Trophoblast cell (in vitro differentiated cells and primary cell): Measurements from ENCODE around the gene CTDSPL.

Source experiments
- DNase-seq, 2 donors: peaks; one replicate each; pipeline ENCODE4 v3.0.0-alpha.2; 2016
- H2AFZ ChIP-seq: 2 replicates; pipeline ENCODE4 v1.6.1; 2013; ENCODE audit warnings: low read length, moderate library complexity, mild to moderate bottlenecking; ENCODE audit not compliant: insufficient read depth, poor library complexity
- H2AK5ac ChIP-seq: 2 replicates; pipeline ENCODE4 v1.6.1; 2013; ENCODE audit warnings: mild to moderate bottlenecking, low read length
- H2BK120ac ChIP-seq: 2 replicates; pipeline ENCODE4 v1.6.1; 2013; ENCODE audit warnings: low read length, mild to moderate bottlenecking, moderate library complexity; ENCODE audit not compliant: insufficient read depth, poor library complexity
- H2BK12ac ChIP-seq: 2 replicates; pipeline ENCODE4 v1.6.1; 2013; ENCODE audit warnings: mild to moderate bottlenecking, low read length, moderate library complexity
- H2BK5ac ChIP-seq: 2 replicates; pipeline ENCODE4 v1.6.1; 2013; ENCODE audit warnings: low read length, low read depth, moderate library complexity, mild to moderate bottlenecking; ENCODE audit not compliant: poor library complexity
- H3K14ac ChIP-seq: 2 replicates; pipeline ENCODE4 v1.6.1; 2013; ENCODE audit warnings: mild to moderate bottlenecking, low read length
- H3K18ac ChIP-seq: 2 replicates; pipeline ENCODE4 v1.6.1; 2013; ENCODE audit warnings: mild to moderate bottlenecking, low read length
- H3K23ac ChIP-seq: 2 replicates; pipeline ENCODE4 v1.6.1; 2013; ENCODE audit warnings: low read length
- H3K27ac ChIP-seq: 2 replicates; pipeline ENCODE4 v1.5.1; 2013; ENCODE audit warnings: low read depth, mild to moderate bottlenecking, inconsistent platforms, low read length, moderate library complexity
- H3K27me3 ChIP-seq: 2 replicates; pipeline ENCODE4 v1.6.1; 2013; ENCODE audit warnings: inconsistent platforms, mild to moderate bottlenecking, low read length, moderate library complexity; ENCODE audit not compliant: insufficient read depth
- H3K36me3 ChIP-seq, 2 experiments: 1 replicate in 1 of 2; 2 replicates in 1 of 2; pipeline ENCODE4 v1.6.1; 2013; ENCODE audit warnings: low read length in 2 of 2, mild to moderate bottlenecking in 2 of 2, moderate library complexity in 1 of 2; ENCODE audit not compliant: insufficient read depth in 2 of 2, control insufficient read depth in 1 of 2
- H3K4ac ChIP-seq: 2 replicates; pipeline ENCODE4 v1.6.1; 2013; ENCODE audit warnings: low read depth, mild to moderate bottlenecking, low read length, moderate library complexity
- H3K4me1 ChIP-seq, 2 experiments: 1 replicate in 1 of 2; 2 replicates in 1 of 2; pipeline ENCODE4 v1.6.1; 2013; ENCODE audit warnings: low read length in 2 of 2, mild to moderate bottlenecking in 2 of 2, moderate library complexity in 1 of 2; ENCODE audit not compliant: insufficient read depth in 2 of 2, control insufficient read depth in 1 of 2
- H3K4me2 ChIP-seq: 2 replicates; pipeline ENCODE4 v1.6.1; 2013; ENCODE audit warnings: inconsistent platforms, mild to moderate bottlenecking, low read length, moderate library complexity
- H3K4me3 ChIP-seq: 2 replicates; pipeline ENCODE4 v1.5.1; 2013; ENCODE audit warnings: mild to moderate bottlenecking, low read depth, low read length, inconsistent platforms
- H3K79me1 ChIP-seq: one replicate; pipeline ENCODE4 v1.6.1; 2013; ENCODE audit warnings: low read length
- H3K79me2 ChIP-seq: 2 replicates; pipeline ENCODE4 v1.6.1; 2013; ENCODE audit warnings: low read length, mild to moderate bottlenecking; ENCODE audit not compliant: control insufficient read depth, insufficient read depth, poor library complexity
- H3K9ac ChIP-seq: 2 replicates; pipeline ENCODE4 v1.6.1; 2013; ENCODE audit warnings: mild to moderate bottlenecking, low read length
- H3K9me3 ChIP-seq: 2 replicates; pipeline ENCODE4 v1.6.1; 2013; ENCODE audit warnings: low read depth, mild to moderate bottlenecking, control low read depth, inconsistent platforms, low read length; ENCODE audit not compliant: insufficient read depth
- H4K12ac ChIP-seq: 2 replicates; pipeline ENCODE4 v1.6.1; 2013; ENCODE audit warnings: low read depth, mild to moderate bottlenecking, low read length, moderate library complexity
- H4K8ac ChIP-seq: 2 replicates; pipeline ENCODE4 v1.6.1; 2013; ENCODE audit warnings: low read depth, mild to moderate bottlenecking, low read length, moderate library complexity
- H4K91ac ChIP-seq: one replicate; pipeline ENCODE4 v1.6.1; 2013; ENCODE audit warnings: low read depth, mild to moderate bottlenecking, low read length, moderate library complexity
- WGBS: extraction: QIAGEN DNeasy Blood & Tissue Kit; methylation state at CpG from one replicate; pipeline ENCODE4 v1.1.7; 2013; ENCODE audit warnings: missing lambda C conversion rate; ENCODE audit not compliant: insufficient read length, insufficient coverage; ENCODE audit errors: extremely low coverage; 5-methylcytosine and 5-hydroxymethylcytosine counted together

Gene CTDSPL

GRCh38 chr3:37858742-37859141 is 2.9 kb upstream of the CTDSPL start:
- H3K4ac ChIP-seq: no peak overlapping the region
- H3K18ac ChIP-seq: no peak overlapping the region
- H3K23ac ChIP-seq: no peak overlapping the region
- H3K27me3 ChIP-seq: no peaks in the 10 kb centered on the region
- no peak overlapping the region for H2BK12ac ChIP-seq
- peaks cover 2% of the 10 kb centered on the region for H3K9me3 ChIP-seq
- H2AK5ac ChIP-seq: no peak overlapping the region
- no peak overlapping the region for H3K27ac ChIP-seq
- H3K9ac ChIP-seq: no peak overlapping the region
- H2BK5ac ChIP-seq: no peak overlapping the region
- no peak overlapping the region for H4K8ac ChIP-seq
- H4K12ac ChIP-seq: no peak overlapping the region
- peaks cover 12% of the 10 kb centered on the region for H3K79me1 ChIP-seq
- H3K4me1 ChIP-seq: peaks cover 22 to 26% of the 10 kb centered on the region in 2 experiments
- no peak for DNase-seq
- no peaks in the 10 kb centered on the region for H3K36me3 ChIP-seq
- no peak overlapping the region for H4K91ac ChIP-seq
- no peak overlapping the region for H3K4me2 ChIP-seq
- H3K4me3 ChIP-seq: no peak overlapping the region
- H2AFZ ChIP-seq: no peak overlapping the region
- H2BK120ac ChIP-seq: no peak overlapping the region
- H3K79me2 ChIP-seq: peaks cover 12% of the 10 kb centered on the region
- no peak overlapping the region for H3K14ac ChIP-seq

- Histone ChIP-seq H4K91ac (no peak overlapping the region), H2BK5ac (no peak overlapping the region), H3K23ac (no peak overlapping the region), H3K36me3 (no peaks in the 10 kb centered on the region), H2BK120ac (no peak overlapping the region), H3K9ac (no peak overlapping the region), H3K18ac (no peak overlapping the region), H2BK12ac (no peak overlapping the region), H3K27ac (no peak overlapping the region), H2AK5ac (no peak overlapping the region), H3K4me2 (no peak overlapping the region), H3K9me3 (peaks cover 2% of the 10 kb centered on the region), H3K79me2 (peaks cover 12% of the 10 kb centered on the region), H3K4me3 (no peak overlapping the region), H4K12ac (no peak overlapping the region), H3K4me1 (peaks cover 24 to 29% of the 10 kb centered on the region in 2 experiments), H3K4ac (no peak overlapping the region), H4K8ac (no peak overlapping the region), H3K14ac (no peak overlapping the region), H3K27me3 (no peaks in the 10 kb centered on the region), H3K79me1 (peaks cover 12% of the 10 kb centered on the region), H2AFZ (no peak overlapping the region)
- DNase-seq: no peak
- WGBS: no CpG with 5 or more reads among the region's 2 CpGs
These were observed 2.3 kb upstream of the CTDSPL start for GRCh38 chr3:37859354-37859753.

GRCh38 chr3:37859908-37860199 is 1.8 kb upstream of the CTDSPL start:
- peak overlapping the region; percentile 2 for H4K8ac ChIP-seq
- H3K79me2 ChIP-seq: peaks cover 12% of the 10 kb centered on the region
- no CpG with 5 or more reads among the region's 6 CpGs for WGBS

GRCh38 chr3:37862219-37862902 is 681 bp downstream of the CTDSPL start:
- H3K27ac ChIP-seq: peak overlapping the region; percentile 13
- peak overlapping the region; percentile 32 for H2BK120ac ChIP-seq
- H3K79me1 ChIP-seq: peaks cover 12% of the 10 kb centered on the region
- DNase-seq: peak in 1 of 2 donors; percentile 20
- peak overlapping the region; percentile 11 for H3K23ac ChIP-seq
- peak overlapping the region; percentile 6 for H3K9ac ChIP-seq
- H3K27me3 ChIP-seq: no peaks in the 10 kb centered on the region
- H4K8ac ChIP-seq: peak overlapping the region; percentile 59
- peak overlapping the region; percentile 72 for H4K91ac ChIP-seq
- H2AK5ac ChIP-seq: no peak overlapping the region
- peak overlapping the region; percentile 23 for H4K12ac ChIP-seq
- peak overlapping the region; percentile 15 for H2BK12ac ChIP-seq
- no CpG with 5 or more reads among the region's 38 CpGs for WGBS
- H2AFZ ChIP-seq: peak overlapping the region; percentile 50
- H3K9me3 ChIP-seq: no peaks in the 10 kb centered on the region
- H3K14ac ChIP-seq: peak overlapping the region; percentile 79
- no peak overlapping the region for H2BK5ac ChIP-seq
- peak overlapping the region; percentile 13 for H3K4ac ChIP-seq
- H3K79me2 ChIP-seq: peaks cover 12% of the 10 kb centered on the region
- peaks cover 24 to 29% of the 10 kb centered on the region in 2 experiments for H3K4me1 ChIP-seq
- peak overlapping the region; percentile 70 for H3K4me2 ChIP-seq
- H3K36me3 ChIP-seq: no peaks in the 10 kb centered on the region
- H3K18ac ChIP-seq: peak overlapping the region; percentile 75
- H3K4me3 ChIP-seq: peak overlapping the region; percentile 95

More at GRCh38 chr3:37859908-37860199, 1.8 kb upstream of the CTDSPL start:
- Histone ChIP-seq H3K23ac (no peak overlapping the region), H3K4me3 (no peak overlapping the region), H3K79me1 (peaks cover 12% of the 10 kb centered on the region), H3K27me3 (no peaks in the 10 kb centered on the region), H3K4ac (no peak overlapping the region), H2BK12ac (no peak overlapping the region), H3K36me3 (no peaks in the 10 kb centered on the region), H3K9ac (no peak overlapping the region), H3K9me3 (no peaks in the 10 kb centered on the region), H4K12ac (no peak overlapping the region), H3K18ac (peak overlapping the region; percentile 0), H2BK5ac (no peak overlapping the region), H3K14ac (no peak overlapping the region), H3K27ac (no peak overlapping the region), H2BK120ac (no peak overlapping the region), H4K91ac (no peak overlapping the region), H2AFZ (no peak overlapping the region), H3K4me2 (no peak overlapping the region), H3K4me1 (peaks cover 24 to 29% of the 10 kb centered on the region in 2 experiments), H2AK5ac (no peak overlapping the region)
- DNase-seq: no peak
